Dendritic cell treated with granulocyte-macrophage colony-stimulating factor and Interleukin-4, amounts not matched to agents 40 ng/mL and 50 ng/mL, for 4 days (primary cell): ENCODE results near the gene SELENOV.

Source experiments
- H3K27ac Mint-ChIP-seq: one replicate; pipeline ENCODE4 v1.8.0; 2022; ENCODE audit warnings: mild to moderate bottlenecking, mixed read lengths
- H3K27me3 Mint-ChIP-seq: one replicate; pipeline ENCODE4 v1.8.0; 2022; ENCODE audit warnings: mild to moderate bottlenecking, mixed read lengths
- H3K36me3 Mint-ChIP-seq: one replicate; pipeline ENCODE4 v1.8.0; 2022; ENCODE audit warnings: low read depth, mixed read lengths
- H3K4me1 Mint-ChIP-seq: one replicate; pipeline ENCODE4 v1.8.0; 2022; ENCODE audit warnings: low read depth, mixed read lengths
- H3K4me3 Mint-ChIP-seq: one replicate; pipeline ENCODE4 v1.8.0; 2022; ENCODE audit warnings: mild to moderate bottlenecking, moderate library complexity, mixed read lengths
- H3K9me3 Mint-ChIP-seq: one replicate; pipeline ENCODE4 v1.8.0; 2022; ENCODE audit warnings: mixed read lengths
- intact Hi-C: fragments of 100-400 bp; cut with micrococcal nuclease; formaldehyde crosslinking; loops from one replicate; pipeline ENCODE4 v1.15.0; 2022

Gene SELENOV

GRCh38 chr19:39479916-39480315, 35.0 kb upstream of the SELENOV start:
- H3K36me3 Mint-ChIP-seq = peaks cover 49% of the 10 kb centered on the region
- H3K4me3 Mint-ChIP-seq = peak overlapping the region; percentile 87
- H3K9me3 Mint-ChIP-seq = no peaks in the 10 kb centered on the region
- no peaks in the 10 kb centered on the region for H3K27me3 Mint-ChIP-seq
- H3K4me1 Mint-ChIP-seq = peaks cover 25% of the 10 kb centered on the region
- intact Hi-C loops = loop anchor here (1.0 kb wide), 1 partner anchor 35 kb away; the partner anchor contains the start of gene SUPT5H
- H3K27ac Mint-ChIP-seq = peak overlapping the region; percentile 92

GRCh38 chr19:39480337-39481228, 34.4 kb upstream of the SELENOV start, which contains the start of gene TIMM50:
TSS of gene TIMM50 (plus strand) at chr19:39480838. CDS start at chr19:39480854, 16 bp downstream.
- no peaks in the 10 kb centered on the region for H3K9me3 Mint-ChIP-seq
- peaks cover 49% of the 10 kb centered on the region for H3K36me3 Mint-ChIP-seq
- peak within 1 kb of the TSS; percentile 87 for H3K4me3 Mint-ChIP-seq
- peak within 1 kb of the TSS; percentile 92 for H3K27ac Mint-ChIP-seq
- H3K4me1 Mint-ChIP-seq = peaks cover 25% of the 10 kb centered on the region
- H3K27me3 Mint-ChIP-seq = no peaks in the 10 kb centered on the region
- intact Hi-C loops = loop anchor here (1.0 kb wide), 1 partner anchor 35 kb away; the partner anchor contains the start of gene SUPT5H

GRCh38 chr19:39481229-39481545, 33.8 kb upstream of the SELENOV start:
- Mint-ChIP-seq H3K4me3 (peak overlapping the region; percentile 87), H3K27ac (peak overlapping the region; percentile 92), H3K27me3 (no peaks in the 10 kb centered on the region), H3K9me3 (no peaks in the 10 kb centered on the region), H3K4me1 (peaks cover 25% of the 10 kb centered on the region), H3K36me3 (peaks cover 49% of the 10 kb centered on the region)
- intact Hi-C loops = no loop called here

- peaks cover 49% of the 10 kb centered on the region for H3K36me3 Mint-ChIP-seq
- H3K27me3 Mint-ChIP-seq = no peaks in the 10 kb centered on the region
Measured at GRCh38 chr19:39481676-39482075, 33.3 kb upstream of the SELENOV start.

GRCh38 chr19:39483141-39483540, 31.8 kb upstream of the SELENOV start:
- intact Hi-C loops = no loop called here
- Mint-ChIP-seq H3K4me3 (no peak overlapping the region), H3K4me1 (peaks cover 25% of the 10 kb centered on the region)

More at GRCh38 chr19:39481676-39482075, 33.3 kb upstream of the SELENOV start:
- peak overlapping the region; percentile 92 for H3K27ac Mint-ChIP-seq
- H3K4me1 Mint-ChIP-seq = peaks cover 25% of the 10 kb centered on the region
- intact Hi-C loops = no loop called here
- no peaks in the 10 kb centered on the region for H3K9me3 Mint-ChIP-seq
- peak overlapping the region; percentile 87 for H3K4me3 Mint-ChIP-seq

GRCh38 chr19:39489756-39490155, 25.2 kb upstream of the SELENOV start:
- Mint-ChIP-seq H3K36me3 (peaks cover 66% of the 10 kb centered on the region), H3K27me3 (no peaks in the 10 kb centered on the region), H3K27ac (no peak overlapping the region), H3K9me3 (no peaks in the 10 kb centered on the region), H3K4me1 (no peaks in the 10 kb centered on the region), H3K4me3 (no peak overlapping the region)
- intact Hi-C loops = no loop called here

More at GRCh38 chr19:39483141-39483540, 31.8 kb upstream of the SELENOV start:
- no peaks in the 10 kb centered on the region for H3K27me3 Mint-ChIP-seq
- no peak overlapping the region for H3K27ac Mint-ChIP-seq
- H3K9me3 Mint-ChIP-seq = no peaks in the 10 kb centered on the region
- peaks cover 52% of the 10 kb centered on the region for H3K36me3 Mint-ChIP-seq

- Mint-ChIP-seq H3K27ac (no peak overlapping the region), H3K9me3 (no peaks in the 10 kb centered on the region)
Measured at GRCh38 chr19:39492225-39492624, 22.7 kb upstream of the SELENOV start.

GRCh38 chr19:39492788-39493187, 22.2 kb upstream of the SELENOV start:
- peaks cover 38% of the 10 kb centered on the region for H3K36me3 Mint-ChIP-seq
- H3K27me3 Mint-ChIP-seq = peaks cover 21% of the 10 kb centered on the region
- no peak overlapping the region for H3K4me3 Mint-ChIP-seq
- no peak overlapping the region for H3K27ac Mint-ChIP-seq
- peaks cover 2% of the 10 kb centered on the region for H3K4me1 Mint-ChIP-seq
- intact Hi-C loops = no loop called here
- no peaks in the 10 kb centered on the region for H3K9me3 Mint-ChIP-seq

More at GRCh38 chr19:39492225-39492624, 22.7 kb upstream of the SELENOV start:
- peaks cover 43% of the 10 kb centered on the region for H3K36me3 Mint-ChIP-seq
- H3K4me3 Mint-ChIP-seq = no peak overlapping the region
- H3K27me3 Mint-ChIP-seq = peaks cover 16% of the 10 kb centered on the region
- intact Hi-C loops = no loop called here
- no peaks in the 10 kb centered on the region for H3K4me1 Mint-ChIP-seq

GRCh38 chr19:39494661-39495060, 20.3 kb upstream of the SELENOV start:
- H3K27me3 Mint-ChIP-seq = peaks cover 38% of the 10 kb centered on the region

GRCh38 chr19:39496063-39496462, 18.9 kb upstream of the SELENOV start:
- intact Hi-C loops = no loop called here
- Mint-ChIP-seq H3K4me3 (no peak overlapping the region), H3K4me1 (peaks cover 20% of the 10 kb centered on the region), H3K9me3 (no peaks in the 10 kb centered on the region), H3K27me3 (peaks cover 52% of the 10 kb centered on the region), H3K27ac (no peak overlapping the region), H3K36me3 (peaks cover 5% of the 10 kb centered on the region)

More at GRCh38 chr19:39494661-39495060, 20.3 kb upstream of the SELENOV start:
- intact Hi-C loops = no loop called here
- H3K36me3 Mint-ChIP-seq = peaks cover 19% of the 10 kb centered on the region
- H3K4me3 Mint-ChIP-seq = no peak overlapping the region
- no peaks in the 10 kb centered on the region for H3K9me3 Mint-ChIP-seq
- peaks cover 20% of the 10 kb centered on the region for H3K4me1 Mint-ChIP-seq
- no peak overlapping the region for H3K27ac Mint-ChIP-seq

- Mint-ChIP-seq H3K27me3 (peaks cover 61% of the 10 kb centered on the region), H3K4me1 (peaks cover 20% of the 10 kb centered on the region), H3K4me3 (no peak overlapping the region), H3K27ac (no peak overlapping the region), H3K9me3 (no peaks in the 10 kb centered on the region), H3K36me3 (no peaks in the 10 kb centered on the region)
- intact Hi-C loops = no loop called here
Measured at GRCh38 chr19:39497701-39497995, 17.3 kb upstream of the SELENOV start.

- intact Hi-C loops = loop anchor here (2.0 kb wide), 1 partner anchor 35 kb away; the partner anchor contains the start of gene EID2B
- Mint-ChIP-seq H3K4me3 (no peak overlapping the region), H3K27ac (no peak overlapping the region)
Measured at GRCh38 chr19:39497996-39498797, 16.7 kb upstream of the SELENOV start.

GRCh38 chr19:39498798-39499642, 15.9 kb upstream of the SELENOV start, which contains the start of gene DLL3:
TSS of gene DLL3 (plus strand) at chr19:39498947. CDS start at chr19:39498975, 28 bp downstream.
- H3K27ac Mint-ChIP-seq = no peak within 1 kb of the TSS
- H3K9me3 Mint-ChIP-seq = no peaks in the 10 kb centered on the region
- no peaks in the 10 kb centered on the region for H3K36me3 Mint-ChIP-seq
- H3K4me3 Mint-ChIP-seq = no peak within 1 kb of the TSS
- intact Hi-C loops = loop anchor here (2.0 kb wide), 1 partner anchor 34 kb away; the partner anchor contains the start of gene EID2B
- H3K27me3 Mint-ChIP-seq = peaks cover 73% of the 10 kb centered on the region
- H3K4me1 Mint-ChIP-seq = peaks cover 26% of the 10 kb centered on the region

More at GRCh38 chr19:39497996-39498797, 16.7 kb upstream of the SELENOV start:
- peaks cover 65% of the 10 kb centered on the region for H3K27me3 Mint-ChIP-seq
- H3K36me3 Mint-ChIP-seq = no peaks in the 10 kb centered on the region
- no peaks in the 10 kb centered on the region for H3K9me3 Mint-ChIP-seq
- H3K4me1 Mint-ChIP-seq = peaks cover 23% of the 10 kb centered on the region
